Pulmonary artery endothelial cell (primary cell): ENCODE data around the gene WNT5B. TPM values are rescaled to one million over a fixed set of nuclear protein-coding genes. Genes with fewer than 3 reads are reported as not detected.

Experiments
- DNase-seq: peaks from one replicate; pipeline ENCODE4 v3.0.0-alpha.2; 2011; ENCODE audit warnings: low read depth, low spot score
- total RNA-seq: library from RNA; depleted of rRNA; stranded (reverse); fragments of >200 nt; gene quantifications from 2 replicates; pipeline ENCODE4 v1.2.3, GENCODE V29; 2014

Gene WNT5B
- total RNA-seq, result 0.14 TPM in 1 of 2 replicates, not detected in the other

DNA sequence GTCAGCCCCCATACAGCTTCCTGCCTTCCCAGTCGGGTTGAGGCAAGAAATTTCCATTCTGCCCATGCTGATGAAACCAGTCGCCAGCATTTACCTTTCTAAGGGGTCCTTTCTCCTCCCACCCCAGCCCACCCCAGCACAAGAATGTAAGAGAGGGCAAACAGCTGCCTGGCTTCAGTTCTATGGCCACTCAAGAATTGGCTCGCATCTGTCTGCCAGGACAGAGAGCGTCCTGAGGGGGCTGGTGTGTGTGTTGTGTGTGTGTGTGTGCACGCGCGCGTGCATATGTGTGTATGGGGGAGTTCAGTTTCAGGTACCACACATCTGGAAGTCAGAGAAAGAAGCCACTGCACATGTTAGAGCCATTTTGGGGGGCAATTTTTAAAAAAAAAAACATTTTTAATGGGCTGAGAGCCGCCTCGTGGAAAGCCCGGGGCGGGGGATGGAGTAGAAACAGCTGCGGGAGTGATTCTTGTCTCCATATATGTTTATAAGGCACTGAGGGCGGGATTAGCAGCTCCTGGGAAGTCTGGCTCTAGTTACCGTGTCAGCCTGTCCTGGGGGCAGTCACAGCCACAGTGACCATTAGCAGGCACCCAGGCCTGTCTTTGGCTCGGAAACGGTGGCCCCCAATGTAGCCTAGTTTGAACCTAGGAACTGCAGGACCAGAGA, at the start of gene WNT5B:
TSS of gene WNT5B (plus strand) at position 566 of the 672 bp plus-strand sequence. CDS start 2,124 bp downstream, outside the sequence.
- DNase-seq, result no peak

DNA sequence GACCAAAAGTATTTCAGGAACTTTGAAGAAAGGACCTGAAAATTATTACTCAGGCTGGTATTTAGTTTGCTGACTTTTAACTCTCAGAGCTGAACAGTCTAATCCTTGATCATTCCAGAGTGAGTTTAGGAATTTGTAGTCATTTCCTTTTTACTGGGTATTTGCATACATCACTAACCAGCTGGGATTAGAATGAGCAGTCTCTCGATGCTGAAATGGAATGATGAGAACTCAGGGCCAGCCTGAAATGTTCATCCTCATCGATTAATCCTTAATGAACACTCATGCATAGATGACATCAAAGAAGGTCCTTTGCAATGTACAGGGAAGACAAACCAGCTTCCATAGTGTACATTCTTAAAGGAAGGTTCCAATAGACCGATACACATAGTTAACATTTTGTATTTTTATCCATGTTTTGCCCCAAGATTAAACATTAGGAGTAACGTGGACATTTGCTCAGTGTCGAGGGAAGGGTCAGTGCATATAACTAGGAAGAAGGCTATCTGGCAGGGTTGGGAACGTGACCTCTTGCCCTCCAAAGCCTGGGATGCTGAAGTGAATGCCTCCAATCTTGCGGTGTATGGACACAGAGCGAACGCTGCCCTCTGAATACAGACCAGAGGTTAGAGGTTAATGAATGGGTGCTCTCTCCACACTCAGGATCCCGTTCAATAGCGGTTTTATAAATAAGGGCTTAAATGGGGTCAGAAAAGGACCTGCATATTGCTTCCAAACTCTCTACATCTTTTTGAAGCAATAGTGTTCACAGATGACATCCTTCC, 49.2 kb upstream of the WNT5B start:
- DNase-seq, result no peak

DNA sequence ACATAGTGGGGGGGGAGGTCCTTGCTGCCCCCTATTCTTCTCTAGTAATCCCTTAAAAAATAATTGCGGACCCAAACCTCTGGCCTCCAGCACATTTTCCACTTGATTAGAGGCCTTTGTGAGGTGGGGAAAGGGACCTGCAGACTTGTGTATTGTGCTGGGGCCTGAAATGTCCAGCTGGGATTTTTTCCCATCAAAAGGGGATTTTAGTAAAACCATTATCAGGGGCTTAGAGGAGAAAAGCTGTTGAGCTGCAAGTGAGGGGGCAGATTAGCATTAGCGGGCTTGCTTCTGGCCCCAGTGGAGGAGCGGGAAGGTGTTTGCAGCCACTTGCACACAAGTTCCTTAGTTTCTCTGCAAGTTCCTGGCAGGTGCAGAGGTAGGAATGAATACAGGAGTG, 48.5 kb upstream of the WNT5B start:
- no peak for DNase-seq

DNA sequence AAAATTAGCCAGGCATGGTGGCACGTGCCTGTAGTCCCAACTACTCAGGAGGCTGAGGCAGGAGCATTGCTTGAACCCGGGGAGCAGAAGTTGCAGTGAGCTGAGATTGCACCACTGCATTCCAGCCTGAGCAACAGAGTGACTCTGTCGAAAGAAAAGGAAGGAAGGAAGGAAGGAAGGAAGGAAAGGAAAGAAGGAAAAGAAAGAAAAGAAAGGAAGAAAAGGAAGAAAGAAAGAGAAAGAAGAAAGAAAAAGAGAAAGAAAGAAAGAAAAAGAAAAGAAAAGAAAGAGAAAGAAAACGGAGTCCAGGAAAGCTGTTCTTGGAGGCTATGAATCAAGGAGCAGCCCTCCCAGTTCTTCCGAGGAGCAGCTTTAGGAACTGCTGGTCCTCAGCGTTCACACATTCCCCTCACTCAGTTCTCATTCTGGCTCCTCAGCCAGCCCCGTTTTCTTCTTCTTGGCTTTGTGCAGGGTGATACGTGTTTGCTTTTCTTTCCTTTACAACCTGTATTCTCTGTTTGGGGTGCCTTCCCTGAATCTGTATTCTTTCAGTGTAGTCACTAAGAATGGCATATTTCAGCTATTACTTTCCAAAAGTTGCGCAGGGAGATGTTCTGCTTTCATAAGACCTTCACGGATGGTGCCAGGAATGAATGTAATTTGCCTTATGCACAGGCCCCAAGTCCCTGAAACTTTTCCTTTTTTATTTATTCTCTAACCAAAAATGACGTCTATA, 46.9 kb upstream of the WNT5B start:
- no peak for DNase-seq

DNA sequence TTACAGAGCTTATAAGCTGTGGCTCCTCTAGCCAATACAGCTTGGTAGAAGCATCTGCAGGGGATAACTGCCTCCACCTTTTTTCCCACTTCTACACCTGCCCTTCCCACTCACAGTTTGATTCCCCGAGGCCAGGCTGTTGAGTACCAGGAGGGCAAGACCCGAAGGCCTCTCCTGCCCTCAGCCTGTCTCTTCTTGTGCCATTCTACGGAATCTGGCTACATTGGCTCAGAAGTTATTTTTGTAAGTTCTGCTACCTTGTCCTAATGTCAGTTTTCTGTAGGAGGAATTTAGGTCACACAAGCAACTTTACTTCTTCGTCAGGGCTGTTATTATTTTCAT, 46.4 kb upstream of the WNT5B start:
- no peak for DNase-seq

DNA sequence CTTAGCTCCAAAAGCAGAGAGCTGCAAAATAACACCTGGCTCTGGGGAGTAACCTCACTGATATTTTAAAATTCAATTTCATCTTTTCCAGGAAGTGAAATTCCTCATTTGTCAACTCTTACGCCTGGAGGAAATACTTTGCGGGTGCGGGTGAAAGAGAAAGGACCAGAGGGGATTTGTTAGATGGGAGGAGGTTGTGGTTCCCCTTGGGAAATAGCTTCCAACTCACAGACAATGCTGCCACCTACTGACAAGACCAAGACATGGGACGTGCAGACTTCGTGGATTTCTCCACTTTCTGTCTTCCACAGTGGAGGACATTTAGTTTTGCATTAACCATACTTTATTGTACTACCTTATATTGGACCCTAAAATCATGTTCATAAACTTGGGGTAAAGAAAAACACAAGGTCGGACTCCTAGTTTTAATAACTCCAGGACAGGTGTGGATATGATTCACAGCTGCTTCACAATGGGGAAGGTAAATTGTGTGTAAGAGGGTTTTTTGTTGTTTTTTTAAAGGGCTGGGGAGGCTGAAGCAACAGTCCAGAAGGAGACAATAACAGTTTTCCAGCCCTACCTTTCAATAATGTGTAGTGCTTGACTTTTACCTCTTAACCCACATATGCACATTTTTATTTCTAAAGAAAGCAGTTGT, 45.5 kb upstream of the WNT5B start:
- peak; percentile 68 for DNase-seq

DNA sequence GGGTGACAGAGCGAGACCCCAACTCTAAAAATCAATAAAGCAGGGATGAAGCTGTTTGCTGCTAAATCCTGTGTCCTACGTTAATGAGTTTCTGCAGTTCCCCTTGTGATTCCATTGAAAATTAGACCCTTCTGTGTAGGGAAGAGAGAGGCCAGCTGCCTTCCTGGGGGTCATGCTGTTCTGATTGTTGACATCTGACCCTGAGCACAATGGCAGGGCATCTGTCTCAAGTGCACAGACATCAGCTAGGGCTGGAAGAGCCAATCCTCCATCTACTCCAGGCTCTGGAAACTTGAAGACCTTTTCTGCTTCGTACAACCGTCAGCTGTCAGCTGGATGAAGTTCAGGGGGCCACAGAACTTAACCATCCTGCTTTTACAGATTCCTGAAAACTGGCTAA, 44.7 kb upstream of the WNT5B start:
- DNase-seq, result no peak

DNA sequence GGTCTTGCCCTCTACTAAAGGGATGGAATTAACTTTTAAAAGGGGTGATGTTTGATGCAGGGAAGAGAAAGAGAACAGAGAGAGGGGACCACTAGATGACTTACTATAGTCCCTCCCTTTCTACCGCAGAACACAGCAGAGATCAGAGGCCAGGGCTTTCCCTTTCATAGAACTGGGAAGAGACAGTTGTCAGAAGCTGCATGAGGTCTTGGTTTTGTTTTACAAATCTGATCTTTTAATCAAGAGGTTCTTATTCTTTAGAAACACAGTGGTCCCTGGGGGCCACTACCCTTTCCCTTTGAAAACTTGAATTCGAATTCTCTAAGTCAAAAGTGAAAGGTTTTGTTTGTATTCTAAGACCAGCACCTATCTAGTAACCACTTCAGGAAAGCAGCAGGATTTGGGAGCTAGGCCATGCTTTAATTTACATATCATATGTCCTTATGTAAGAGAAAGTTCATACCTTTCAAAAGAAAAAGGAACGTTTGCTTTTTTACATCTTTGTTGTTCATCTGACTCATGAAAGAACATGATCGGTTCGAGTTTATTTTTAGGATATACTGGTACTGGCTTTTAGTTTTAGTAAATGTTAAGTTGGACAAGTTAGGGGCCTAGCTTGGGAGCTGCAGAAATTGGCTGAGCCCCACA, 41.0 kb upstream of the WNT5B start:
- no peak for DNase-seq

DNA sequence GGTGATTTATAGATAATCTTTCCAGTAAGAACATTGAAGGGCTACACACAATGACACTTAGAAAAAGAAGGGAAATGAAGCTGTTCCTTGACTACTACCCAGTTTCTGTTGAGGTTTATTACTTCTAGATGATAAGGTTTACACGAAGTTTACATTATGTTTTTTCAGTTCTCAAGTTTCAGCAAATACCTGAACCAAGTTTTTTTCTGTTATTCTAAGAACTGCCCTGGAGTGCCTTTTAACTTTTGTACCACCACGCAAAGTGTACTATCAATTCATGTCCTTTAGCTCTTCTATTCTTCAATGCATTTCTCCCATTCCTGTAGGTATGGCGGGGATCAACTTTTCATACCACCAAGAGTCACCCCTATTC, 40.5 kb upstream of the WNT5B start:
- DNase-seq, result no peak

DNA sequence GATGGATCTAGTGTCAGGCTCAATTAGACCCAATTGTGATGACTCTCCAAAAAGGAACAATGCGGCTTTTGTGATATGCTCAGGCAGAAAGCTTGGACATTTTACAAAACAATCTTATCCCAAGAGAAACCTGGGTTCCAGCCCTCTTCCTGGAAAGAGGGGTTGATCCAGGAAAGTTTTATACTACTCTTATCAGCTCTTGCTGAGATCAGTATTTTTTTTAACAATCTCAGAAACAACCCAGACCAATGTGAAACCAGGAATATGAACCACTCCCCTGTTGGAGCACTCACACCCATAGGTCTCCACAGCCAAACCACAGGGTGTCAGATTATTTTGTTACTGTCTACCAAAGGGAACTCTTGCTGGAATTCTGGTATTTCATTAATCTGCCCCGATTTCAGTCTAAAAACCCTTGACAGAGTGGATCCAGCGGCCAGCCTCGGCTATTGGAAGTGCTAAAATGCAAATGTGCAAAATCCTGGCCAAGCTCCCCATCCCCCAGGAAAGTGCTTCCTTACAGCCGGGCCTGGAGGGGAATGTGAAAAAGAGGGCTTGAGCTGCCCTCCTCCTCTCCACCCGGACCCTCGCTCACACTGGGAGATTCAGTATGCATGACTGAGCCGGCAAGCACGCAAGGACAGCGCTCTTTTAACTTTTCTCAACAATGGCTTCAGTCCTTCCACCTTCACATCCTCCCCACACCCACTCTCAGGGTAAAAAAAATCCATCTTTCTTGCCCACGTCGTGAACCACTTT, 38.6 kb upstream of the WNT5B start:
- DNase-seq, result no peak

DNA sequence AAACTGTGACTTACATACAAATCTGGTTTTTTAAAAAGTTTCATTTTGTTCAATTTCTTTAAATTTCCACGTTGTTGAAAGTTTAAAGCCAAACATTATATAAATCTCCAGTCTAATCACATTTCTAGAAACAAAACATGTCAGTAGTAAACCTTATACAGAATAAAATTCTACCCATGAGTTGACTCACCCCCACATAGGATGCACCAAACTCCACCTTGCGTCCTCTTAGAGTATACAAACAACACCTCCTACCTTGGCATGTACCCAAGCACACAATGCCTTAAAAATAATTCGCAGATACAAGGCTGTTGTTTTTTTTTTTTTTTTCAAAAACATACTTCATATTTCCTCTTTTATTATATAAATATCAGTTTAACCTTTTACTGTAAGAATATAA, 38.0 kb upstream of the WNT5B start:
- DNase-seq, result no peak

DNA sequence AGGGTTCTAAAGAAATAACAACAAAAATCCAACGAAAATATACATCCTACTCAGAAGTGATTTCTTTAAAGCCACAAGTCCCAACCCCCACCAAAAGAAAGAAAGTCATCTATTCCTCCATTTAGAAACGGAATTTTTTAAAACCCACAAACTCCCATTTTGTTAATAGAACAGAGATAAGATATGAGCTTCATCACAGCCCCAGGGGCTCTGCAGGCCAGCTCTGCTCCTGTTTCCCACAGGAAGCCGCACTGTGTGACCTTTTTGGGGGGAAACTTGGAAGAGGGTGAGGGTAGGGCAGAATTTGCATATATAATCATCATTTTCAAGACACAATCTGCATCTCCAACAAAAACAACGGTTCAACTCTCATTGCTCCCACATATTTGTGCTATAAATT, 37.5 kb upstream of the WNT5B start:
- DNase-seq, result no peak

DNA sequence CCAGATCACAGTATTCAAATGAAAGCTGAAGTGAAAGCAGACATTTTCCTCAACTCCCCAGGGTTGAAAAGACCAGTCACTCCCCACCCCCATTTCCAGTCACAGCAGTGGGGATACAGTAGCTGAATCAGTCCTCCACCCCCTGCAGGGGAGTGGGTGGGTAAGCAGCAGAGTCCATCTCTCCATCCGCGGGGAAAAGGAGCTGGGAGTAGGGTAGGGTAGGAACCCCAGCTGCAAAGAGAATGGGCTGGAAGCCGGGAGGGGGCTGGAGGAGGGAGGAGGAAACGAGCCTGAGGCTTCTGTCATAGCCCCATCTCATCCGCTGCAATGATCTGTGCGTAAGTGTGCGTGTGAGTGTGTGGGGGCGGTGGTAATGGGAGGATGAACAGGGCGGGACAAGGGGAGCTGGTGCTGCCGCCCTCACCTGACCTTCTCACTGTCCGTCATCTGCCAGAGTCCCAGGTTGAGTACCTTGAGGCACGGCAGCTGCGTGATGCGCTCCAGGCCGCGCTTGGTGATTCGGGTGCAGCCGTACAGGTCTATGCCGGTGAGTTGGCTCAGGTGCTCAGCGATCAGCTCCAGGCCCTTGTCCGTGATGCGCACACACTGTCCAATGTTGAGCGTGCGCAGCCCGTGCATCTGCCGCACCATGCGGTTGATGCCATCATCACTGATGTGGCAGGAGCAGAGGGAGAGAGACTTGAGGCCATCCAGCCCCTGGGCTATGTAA, 36.4 kb upstream of the WNT5B start:
- DNase-seq, result no peak

DNA sequence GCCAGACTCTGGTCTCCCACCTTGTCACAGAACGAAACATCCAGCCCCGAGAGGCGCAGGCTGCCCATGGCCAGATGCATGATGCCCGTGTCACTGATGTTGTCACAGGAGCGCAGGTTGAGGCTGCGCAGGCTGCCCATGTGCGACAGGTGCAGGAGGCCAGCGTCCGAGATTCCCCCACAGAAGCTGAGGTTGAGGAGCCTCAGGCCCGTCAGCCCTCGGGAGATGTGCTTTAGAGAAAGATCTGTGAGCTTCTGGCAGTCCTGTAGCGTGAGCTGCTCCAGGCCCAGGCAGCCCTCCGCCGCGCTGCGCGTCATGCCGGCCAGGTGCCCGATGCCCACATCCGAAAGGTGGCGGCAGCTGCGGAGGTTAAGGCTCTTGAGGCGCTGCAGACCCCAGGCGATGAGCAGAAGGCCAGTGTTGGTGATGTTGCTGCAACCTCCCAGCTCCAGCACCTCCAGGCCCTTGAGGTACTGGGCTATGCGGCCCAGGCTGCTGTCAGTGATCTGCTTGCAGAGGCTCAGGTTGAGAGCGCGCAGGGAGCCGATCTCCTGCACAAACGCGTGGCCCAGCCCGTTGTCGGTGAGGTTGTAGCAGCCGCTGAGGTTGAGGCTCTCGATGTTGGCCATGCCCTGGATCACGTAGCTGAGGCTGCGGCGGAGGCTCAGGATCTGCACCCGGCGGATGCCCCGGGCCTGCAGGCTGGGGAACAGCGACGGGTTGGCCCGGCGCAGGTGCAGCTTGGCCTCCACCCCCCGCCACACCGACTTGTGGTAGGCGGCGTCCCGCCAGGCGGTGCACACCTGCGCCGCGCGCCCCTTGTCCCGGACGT, 35.6 kb upstream of the WNT5B start:
- DNase-seq, result no peak

DNA sequence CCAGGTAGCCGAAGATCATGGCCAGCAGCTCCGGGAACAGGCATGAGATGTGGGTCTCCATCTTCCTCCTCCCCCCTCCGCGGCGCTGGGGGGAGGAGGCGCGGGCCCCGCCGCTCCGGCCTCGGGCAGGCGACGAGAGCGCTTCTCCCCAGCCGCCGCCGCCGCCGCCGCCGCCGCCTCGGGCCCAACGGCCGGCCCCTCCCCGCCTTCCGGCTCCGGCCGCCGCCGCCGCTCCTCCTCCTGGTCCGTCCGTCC, 35.1 kb upstream of the WNT5B start:
- no peak for DNase-seq

DNA sequence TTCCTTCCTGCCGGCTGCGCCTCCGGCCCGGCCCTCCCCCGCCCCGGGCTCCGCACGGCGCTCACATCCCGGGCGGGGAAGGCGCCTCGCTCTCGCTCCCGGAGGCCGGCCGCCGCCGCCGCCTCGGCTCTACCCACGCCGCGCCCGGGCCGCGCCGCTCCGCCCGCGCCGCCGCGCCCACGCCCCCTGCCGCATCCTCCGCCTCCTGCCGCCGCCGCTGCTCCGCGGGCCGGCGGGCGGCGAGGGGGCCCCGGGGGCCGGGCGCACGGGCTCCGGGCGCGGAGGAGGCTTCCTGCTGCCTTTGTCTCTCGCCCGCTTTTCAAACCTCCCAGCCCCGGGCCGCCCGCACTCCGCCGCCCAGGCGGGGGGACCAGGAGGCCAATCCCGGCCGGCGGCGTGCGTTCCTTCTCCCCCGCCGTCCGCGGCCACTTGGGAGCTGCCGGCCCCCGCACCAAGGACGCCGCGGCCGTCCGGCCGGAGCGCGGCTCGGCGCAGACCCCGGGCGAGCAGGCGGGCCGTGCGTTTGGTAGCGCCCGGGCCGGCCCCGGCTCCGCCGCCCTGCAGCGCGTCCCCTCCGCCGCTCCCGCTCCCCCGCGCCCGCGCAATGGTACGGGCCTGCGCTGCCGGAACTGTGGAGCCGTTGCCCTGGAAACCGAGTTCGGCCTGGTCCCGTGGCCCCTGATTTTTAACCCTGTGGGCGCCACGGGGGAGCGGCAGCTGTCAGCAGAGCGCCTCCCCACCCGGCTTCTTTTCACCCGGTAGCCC, 34.6 kb upstream of the WNT5B start, which contains the start of gene FBXL14:
TSS of gene FBXL14 (minus strand) at position 321 of the 765 bp plus-strand sequence. CDS start 515 bp downstream, outside the sequence.
- peak; percentile 46 for DNase-seq

DNA sequence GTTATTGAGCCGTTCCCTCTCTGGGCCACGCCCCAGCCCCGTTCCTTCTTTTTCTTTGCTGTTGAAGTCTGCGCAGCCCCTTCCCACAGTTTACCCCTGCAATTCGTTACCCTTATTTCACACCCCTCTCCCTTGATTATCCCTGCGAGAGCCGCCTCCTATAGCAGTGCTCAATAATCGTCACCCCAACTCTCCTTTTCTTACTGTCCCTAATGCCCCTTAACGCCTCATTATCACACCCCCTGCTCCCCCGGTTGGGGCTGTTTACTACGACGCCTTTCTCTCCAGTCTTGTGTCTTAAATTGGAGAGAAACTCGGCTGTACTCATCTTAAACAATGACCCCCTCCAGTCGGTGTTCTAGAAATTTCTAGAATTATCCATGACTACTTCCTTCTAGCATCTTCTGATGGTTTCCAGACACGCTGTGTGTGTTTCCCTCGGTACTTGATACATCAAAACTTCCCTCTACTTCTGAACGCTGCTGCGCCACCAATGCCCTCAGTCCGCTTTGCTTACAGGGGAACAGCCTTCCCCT, 33.9 kb upstream of the WNT5B start:
- DNase-seq, result no peak

DNA sequence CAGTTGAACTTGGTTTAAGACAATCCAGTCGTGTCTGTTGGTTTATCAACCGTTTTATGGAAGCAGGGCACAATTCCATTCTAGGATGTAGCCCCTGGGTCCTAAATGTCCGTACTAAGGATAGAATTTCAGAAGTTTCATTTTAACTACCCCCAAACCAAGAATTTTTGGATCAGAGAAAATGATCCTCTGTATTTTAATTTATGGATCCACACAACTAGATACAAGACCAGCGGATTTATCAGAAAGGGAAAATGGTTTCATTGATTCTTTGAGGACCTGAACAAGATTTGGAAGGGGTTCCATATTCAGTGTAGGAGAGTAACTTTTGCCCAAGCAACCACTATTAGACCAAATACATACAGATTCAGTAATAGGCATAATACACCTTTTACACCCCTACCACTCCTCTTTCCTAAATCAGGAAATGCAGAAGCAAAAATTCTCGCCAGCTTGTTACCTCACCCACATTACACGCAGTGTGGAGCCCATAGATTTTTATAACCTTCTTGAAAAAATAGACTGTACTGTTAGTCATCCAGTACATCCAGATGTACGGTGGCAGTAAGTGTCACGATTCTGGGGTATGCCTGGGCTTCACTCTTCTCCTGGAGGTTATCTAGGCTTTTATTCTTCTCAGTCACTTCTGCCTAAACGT, 33.2 kb upstream of the WNT5B start:
- no peak for DNase-seq
